NCI-H1105 treated with DMSO at 0.1 percent for 48 hours (cell line): ENCODE results near the gene WNT9B.
"Not testable (repeated sequence)": the region's sequence is repeated elsewhere in the genome, so short reads cannot be mapped to it uniquely, and the experiment has no call there.

Experiments used
- DNase-seq: peaks from one replicate; lab custom pipeline; 2025; lab: John Stamatoyannopoulos, UW

Gene WNT9B

DNA sequence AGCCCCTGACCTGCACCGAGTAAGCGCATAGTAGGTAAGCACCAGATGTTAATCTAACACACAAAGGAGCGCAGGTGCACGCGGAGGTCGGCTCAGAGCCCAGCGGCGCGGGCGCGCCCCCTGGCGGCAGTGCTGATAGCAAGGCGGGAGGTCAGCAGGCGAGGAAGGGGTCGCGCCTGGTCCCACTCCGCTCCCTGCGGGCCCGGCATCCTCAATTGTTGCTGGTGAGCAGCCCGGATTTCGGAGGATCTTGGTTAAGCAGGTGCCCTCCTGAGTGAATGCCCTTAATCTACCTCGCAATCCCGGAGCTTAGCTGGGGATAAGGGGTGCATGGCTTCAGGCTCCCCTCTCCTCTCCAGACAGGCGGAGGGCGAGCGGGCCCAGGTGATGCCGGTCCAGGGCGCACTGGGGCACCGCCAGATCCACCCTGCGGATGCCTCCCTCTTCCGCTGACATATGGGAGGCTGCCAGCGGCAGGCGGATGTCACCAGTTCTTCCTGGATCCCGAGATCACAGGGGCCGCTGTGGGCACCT, 28.9 kb upstream of the WNT9B start:
- no peak for DNase-seq

- DNase-seq, result no peak
Measured at GRCh38 chr17:46823657-46824056, 27.7 kb upstream of the WNT9B start.

DNA sequence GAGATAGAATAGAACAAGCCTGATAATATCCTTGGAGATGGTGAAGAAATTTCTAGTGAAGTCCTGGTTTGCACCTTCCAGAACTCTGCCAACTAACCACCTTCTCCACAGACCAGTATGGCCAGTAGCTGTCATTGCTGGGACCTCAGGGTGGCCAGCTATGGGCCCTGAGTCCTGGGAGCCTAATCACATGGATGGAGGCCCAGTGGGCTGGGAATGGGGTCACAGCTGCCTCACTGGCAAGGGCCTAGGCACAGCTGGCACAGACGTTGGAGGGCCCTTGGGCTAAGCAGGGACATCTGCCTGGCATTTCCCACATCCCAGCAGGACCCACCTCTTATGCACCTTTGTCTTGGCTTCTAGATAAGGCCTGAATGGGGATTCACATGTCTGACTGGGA, 25.3 kb upstream of the WNT9B start:
- no peak for DNase-seq

GRCh38 chr17:46827274-46827673, 24.1 kb upstream of the WNT9B start:
- DNase-seq, result no peak

- DNase-seq, result no peak
Measured at GRCh38 chr17:46831573-46832330, 19.6 kb upstream of the WNT9B start.

DNA sequence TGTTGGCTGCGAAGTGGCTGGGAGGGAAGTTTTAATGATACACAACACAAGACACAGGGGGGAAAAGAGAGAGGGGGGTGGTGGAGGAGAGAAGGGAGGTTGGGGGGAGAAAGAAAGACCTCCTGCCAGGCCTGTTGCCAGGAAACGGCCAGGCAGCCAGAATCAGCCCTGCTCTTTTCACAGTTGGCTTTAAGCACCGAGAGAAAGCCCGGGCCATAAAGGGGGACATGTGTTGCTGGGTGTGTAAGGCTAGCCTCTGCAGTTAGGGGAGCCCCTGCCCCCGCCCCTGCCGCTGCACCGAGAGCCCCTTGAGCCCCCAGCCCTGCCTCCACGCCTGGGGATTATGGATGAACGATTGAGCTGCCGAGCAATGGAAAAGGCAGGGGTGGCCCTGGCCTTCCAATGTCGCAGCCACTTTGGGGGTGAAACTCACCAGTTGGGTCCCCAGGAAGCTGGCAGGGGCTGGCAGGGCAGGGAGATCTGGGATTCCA, 19.0 kb upstream of the WNT9B start:
- DNase-seq, result no peak

GRCh38 chr17:46832945-46833839, 18.2 kb upstream of the WNT9B start:
- DNase-seq, result no peak

DNA sequence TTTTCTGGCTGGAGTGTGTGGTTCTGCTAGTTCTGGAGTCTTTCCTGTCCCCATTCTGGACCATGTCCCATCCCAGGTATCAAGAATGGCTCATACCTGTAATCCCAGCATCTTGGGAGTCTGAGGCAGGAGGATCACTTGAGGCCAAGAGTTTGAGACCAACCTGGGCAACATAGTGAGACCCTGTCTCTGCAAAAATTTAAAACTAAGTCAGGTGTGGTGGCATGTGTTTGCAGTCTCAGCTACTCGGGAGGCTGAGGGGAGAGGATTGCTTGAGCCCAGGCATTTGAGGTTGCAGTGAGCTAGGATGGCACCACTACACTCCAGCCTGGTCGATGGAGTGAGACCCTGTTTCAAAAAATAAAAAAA, 17.6 kb upstream of the WNT9B start:
- no peak for DNase-seq

- no peak for DNase-seq
Measured at GRCh38 chr17:46834846-46835245, 16.5 kb upstream of the WNT9B start.

GRCh38 chr17:46836500-46836899, 14.9 kb upstream of the WNT9B start:
- DNase-seq, result no peak

GRCh38 chr17:46837521-46837920, 13.9 kb upstream of the WNT9B start:
- no peak for DNase-seq

DNA sequence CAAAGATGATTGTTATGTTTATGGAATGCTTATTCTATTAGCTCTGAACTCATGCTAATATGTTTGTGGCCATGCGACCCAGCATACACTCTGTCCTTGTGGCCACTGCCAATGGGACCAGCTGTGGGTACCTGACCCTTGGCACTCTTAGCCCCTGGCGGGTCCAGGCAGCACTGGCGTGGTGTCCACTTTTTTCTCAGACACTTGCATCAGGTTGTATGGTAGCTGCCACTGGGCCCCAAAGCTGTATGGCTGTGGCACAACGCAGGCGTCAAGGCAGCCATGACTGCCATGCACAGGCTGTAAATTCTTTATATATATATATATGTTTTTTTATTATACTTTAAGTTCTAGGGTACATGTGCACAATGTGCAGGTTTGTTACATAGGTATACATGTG, 12.2 kb upstream of the WNT9B start:
- DNase-seq, result no peak

GRCh38 chr17:46840596-46840995, 10.8 kb upstream of the WNT9B start:
- not testable (repeated sequence) for DNase-seq

DNA sequence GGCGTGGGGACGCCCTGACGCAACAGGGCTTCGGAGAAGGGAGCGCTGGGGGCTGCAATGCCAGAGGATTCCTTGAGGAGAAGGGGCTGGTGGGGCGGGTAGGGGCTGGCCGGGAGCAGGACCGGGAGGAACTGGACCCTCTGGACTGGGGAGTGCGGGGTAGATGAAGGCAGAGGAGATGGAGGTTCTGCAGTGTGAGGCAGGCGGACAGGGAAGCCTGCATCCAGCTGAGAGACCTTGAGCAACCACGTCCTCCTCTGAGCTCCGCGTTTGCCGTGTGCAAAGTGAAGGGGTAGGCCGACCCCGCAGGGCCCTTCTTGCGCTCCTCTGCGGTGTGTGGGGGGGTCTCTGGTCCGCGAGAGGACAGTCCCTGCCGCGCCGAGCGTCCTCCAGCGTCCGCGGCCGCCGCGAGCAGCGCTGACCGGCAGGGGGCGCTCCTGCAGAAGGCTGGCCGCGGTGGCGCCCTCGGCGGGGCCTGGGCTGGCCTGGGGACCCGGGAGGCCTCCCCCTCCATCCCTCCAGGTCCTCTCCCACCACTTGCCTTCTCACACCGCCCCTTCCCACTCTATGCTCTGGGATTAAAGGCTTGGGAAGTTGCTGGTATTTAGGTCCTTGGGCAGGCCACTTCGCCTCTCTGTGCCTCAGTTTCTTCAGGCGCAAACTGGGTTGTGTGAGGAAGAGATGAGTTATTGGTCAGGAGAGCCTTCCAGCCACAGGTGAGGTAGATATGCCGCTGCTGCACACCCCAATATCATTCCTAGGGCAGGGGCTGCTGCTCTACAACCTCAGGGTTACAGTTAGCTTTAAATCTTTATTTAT, 9.6 kb upstream of the WNT9B start:
- DNase-seq, result no peak

DNA sequence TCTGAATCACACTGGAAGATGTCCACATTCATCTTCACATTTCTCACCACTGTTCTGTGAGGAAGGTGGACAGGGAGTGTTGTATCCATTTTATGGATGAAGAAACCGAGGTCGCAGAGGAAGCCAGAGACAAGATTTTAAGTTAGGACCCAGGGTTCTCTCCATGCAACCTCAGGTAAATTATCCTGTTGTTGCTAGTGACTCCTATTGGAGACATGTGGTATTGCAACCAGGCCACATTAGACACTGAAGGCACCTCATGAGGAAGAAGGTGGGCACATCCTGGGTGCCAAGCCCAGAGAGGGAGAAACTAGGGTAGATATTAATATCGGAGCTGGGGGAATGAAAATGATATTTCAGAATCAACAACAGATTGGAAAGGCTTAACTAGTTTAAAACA, 8.5 kb upstream of the WNT9B start:
- DNase-seq, result no peak

DNA sequence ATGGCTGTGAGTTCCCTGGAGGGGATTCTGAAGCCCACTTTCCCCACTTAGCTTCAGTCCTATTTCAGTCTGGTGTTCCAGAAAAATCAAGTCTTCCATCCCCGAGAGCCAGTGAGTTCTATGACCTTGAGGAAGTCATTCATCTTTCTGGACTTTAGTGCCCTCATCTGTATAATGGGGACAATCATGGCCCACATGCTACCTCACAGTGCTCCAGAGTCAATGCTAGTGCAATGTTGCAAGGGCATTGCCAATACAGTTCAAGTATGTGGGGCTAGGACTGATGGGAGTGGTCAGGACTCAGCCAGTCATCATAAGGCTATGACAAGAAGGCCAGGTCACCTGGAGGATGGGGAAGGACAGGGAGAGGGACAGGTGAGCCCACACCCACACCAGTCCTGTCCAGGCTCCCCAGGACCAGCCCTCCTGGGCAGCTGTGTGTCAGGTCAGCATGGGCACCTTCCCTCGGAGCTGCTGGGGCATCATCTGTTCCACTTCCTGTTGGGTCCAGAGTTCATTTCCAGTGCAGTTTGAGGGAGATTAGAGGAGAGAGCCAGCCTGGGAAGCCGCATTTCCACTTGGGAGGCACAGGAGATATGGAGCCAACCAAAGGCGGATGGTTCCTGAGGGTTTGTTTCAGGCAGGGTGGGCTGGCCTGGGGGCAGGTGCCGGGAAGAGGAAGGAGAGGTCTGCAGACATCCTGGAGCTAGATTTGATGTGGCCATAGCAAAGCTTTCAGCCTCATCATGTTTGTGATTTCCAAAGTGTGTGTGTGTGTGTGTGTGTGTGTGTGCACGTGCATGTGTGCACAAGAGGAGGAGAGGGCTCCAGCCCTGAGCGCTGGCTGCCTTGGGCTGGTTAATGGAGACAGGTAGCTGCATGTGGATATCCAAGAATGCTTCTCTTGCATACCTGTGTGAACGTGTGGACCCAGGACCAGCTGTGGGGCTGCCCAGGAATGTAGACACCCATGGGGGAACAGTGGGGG, 3.9 kb upstream of the WNT9B start:
- no peak for DNase-seq

DNA sequence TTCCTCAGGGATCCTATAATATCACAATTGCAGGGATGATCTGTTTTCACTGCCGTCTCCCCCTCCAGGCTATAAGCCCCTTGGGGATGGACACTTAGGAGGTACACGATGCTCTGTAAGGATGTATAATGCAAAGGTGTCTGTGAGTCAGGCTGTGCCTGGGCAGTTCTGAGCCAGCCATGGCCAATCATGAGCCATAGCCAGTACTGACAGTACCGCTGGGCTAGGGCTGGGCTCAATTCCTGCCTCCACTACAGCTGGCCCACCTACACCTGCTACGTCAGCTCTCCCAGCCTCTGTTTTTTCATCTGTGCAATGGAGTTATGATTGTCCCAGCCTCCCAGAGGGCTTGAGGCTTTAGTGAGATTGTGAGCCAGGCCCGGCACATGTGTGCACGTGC, 2.8 kb upstream of the WNT9B start:
- no peak for DNase-seq

DNA sequence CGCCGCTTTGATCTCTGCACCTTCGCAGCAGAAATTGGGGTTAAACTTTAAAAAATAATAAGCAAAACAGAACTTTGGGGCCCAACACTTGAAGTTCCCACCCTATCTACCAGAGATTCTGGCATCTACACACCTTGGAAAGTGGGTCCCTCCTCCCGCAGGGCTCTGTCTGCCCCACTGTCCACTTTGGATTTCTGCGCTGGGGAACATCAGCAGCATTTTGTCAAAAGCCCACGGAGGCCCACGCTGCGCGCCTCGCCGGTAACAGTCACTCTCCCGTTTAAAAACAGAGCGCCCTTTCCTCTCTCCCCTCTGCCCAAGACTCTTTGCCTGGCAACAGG, 725 bp upstream of the WNT9B start:
- no peak for DNase-seq

GRCh38 chr17:46853896-46854444, 2.6 kb downstream of the WNT9B start:
- DNase-seq, result no peak

DNA sequence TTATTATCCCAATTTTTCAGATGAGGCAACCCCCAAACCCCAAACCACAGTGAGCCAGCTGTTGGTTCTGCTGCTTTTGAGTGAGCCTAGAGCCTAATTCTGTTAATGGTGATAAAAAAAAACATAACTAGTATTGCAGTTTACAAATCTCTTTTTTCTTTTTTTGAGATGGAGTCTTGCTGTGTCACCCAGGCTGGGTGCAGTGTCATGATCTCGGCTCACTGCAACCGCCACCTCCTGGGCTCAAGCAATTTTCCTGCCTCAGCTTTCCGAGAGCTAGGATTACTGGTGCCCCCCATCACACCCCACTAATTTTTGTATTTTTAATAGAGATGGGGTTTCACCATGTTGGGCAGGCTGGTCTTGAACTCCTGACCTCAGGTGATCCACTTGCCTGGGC, 3.1 kb downstream of the WNT9B start:
- no peak for DNase-seq

GRCh38 chr17:46854948-46855347, 3.6 kb downstream of the WNT9B start:
- DNase-seq, result no peak
